Measurements from ENCODE around the gene MDM2.
"Not testable (repeated sequence)": the region's sequence is repeated elsewhere in the genome, so short reads cannot be mapped to it uniquely, and the experiment has no call there.

Gene MDM2

GRCh38 chr12:68805592-68806120, 2.3 kb upstream of the MDM2 start:
- no peak for DNase-seq (ENCODE audit: low read depth in 2 of 2)

GRCh38 chr12:68806488-68807237, 1.3 kb upstream of the MDM2 start:
- DNase-seq (ENCODE audit: low read depth in 2 of 2): no peak

DNA sequence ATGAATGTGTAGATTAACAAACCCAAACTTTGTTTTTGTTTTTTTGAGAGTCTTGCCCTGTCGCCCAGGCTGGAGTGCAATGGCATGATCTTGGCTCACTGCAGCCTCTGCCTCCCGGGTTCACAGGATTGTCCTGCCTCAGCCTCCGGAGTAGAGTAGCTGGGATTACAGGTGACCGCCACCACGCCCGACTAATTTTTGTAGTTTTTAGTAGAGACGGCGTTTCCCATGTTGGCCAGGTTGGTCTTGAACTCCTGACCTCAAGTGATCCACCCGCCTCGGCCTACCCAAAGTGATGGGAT, 752 bp upstream of the MDM2 start:
- peak in 1 of 2 experiments; percentile 31 for DNase-seq (ENCODE audit: low read depth in 2 of 2)

GRCh38 chr12:68808388-68809189, 612 bp downstream of the MDM2 start:
- DNase-seq (ENCODE audit: low read depth in 2 of 2): peak; percentile 29 to 54

DNA sequence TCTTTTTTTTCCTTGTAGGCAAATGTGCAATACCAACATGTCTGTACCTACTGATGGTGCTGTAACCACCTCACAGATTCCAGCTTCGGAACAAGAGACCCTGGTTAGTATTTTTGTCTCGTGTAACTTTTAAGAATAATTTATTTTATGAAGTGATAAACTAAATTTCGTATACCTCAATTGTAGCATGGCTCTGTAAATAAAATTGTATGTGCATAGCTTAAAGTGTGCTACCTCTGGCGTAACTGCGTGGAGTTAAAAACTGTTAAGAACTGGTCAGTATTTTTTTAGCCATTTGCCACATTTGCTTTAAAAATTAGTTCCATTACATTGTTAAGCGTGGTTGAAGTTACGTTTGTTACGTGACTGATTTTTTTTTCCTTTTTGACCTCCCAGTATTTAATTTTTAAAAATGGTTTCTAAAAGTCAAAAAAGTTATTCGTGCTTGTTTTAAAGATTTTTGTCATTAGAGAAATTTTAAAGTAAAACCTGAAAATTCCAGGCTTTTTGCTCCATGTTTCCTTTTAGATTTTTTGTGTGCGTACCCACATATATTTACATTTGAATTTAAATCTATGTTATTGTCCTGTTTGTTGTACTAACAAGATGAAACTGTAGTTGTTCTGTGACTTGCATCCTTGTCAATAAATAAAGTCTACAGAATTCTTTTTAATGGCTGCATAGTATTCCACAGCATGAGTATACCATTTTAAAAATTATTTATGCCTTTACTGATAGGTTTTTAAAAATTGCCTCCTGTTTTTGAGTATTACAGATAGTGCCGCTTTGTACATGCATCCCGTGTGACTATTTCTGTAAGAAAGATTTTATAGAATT, 1.4 kb downstream of the MDM2 start:
- DNase-seq (ENCODE audit: low read depth in 2 of 2): no peak

GRCh38 chr12:68810027-68810389, 2.0 kb downstream of the MDM2 start:
- DNase-seq (ENCODE audit: low read depth in 2 of 2): not testable (repeated sequence)

DNA sequence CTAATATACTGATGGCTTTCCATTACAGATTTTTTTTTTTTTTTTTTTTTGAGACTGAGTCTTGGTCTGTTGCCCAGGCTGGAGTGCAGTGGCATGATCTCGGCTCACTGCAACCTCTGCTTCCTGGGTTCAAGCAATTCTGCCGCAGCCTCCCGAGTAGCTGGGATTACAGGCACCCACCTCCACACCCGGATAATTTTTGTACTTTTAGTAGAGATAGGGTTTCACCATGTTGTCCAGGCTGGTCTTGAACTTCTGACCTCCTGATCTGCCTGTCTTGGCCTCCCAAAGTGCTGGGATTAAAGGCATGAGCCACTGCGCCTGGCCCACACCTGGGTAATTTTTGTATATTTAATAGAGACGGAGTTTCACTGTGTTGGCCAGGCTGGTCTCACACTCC, 3.6 kb downstream of the MDM2 start:
- DNase-seq (ENCODE audit: low read depth in 2 of 2): not testable (repeated sequence)

GRCh38 chr12:68812553-68813241, 4.7 kb downstream of the MDM2 start:
- no peak for DNase-seq (ENCODE audit: low read depth in 2 of 2)

DNA sequence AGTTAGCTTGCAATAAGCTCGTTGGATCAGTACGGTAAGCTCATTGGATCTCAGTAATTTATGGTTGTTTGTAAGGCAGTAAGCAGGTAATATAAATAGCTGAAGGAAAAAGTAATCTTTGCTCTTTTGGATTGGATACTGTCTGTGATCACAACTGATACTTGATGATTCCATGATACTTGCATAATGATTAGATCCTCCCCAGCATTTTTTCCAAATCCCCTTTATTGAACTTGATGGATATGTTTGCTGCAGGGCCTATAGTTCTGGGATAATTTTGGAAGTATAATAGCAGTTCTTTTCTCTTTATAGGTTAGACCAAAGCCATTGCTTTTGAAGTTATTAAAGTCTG, 5.2 kb downstream of the MDM2 start:
- no peak for DNase-seq (ENCODE audit: low read depth in 2 of 2)

- DNase-seq (ENCODE audit: low read depth in 2 of 2): no peak
These were observed 6.7 kb downstream of the MDM2 start for GRCh38 chr12:68814490-68815231.

- DNase-seq (ENCODE audit: low read depth in 2 of 2): no peak
These were observed 7.4 kb downstream of the MDM2 start for GRCh38 chr12:68815232-68815927.

DNA sequence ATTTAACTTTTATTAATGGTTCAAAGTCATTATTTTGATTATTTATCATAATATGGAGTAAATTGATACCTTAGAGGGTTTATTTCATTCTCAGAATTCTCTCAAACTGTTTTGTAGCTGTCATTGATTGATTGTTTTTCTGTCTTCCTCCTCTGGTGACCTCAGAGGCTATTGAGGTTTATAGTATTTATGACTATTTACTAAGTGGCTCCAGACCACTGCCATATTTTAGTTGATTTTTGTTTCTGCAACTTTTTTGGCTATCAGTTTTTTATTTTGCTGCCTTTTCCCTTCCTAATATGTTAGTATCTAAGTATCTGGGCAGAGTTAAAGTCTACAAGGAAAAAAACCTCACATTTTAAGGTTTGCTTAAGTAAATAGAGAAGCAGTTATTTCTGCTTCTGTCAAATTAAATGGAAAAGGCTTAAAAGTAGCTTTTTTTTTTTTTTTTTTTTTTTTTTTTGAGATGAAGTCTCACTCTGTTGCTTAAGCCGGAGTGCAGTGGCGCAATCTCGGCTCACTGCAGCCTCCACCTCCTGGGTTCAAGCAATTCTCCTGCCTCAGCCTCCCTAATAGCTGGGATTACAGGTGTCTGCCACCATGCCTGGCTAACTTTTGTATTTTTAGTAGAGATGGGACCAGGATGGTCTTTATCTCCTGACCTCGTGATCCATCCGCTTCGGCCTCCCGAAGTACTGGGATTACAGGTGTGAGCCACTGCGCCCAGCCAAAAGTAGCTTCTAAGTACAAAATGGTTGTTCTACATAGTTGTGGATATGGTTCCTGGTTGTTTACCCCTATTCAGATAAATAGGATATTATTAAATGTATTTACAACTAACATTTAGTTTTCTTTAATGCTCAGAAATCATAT, 8.2 kb downstream of the MDM2 start:
- no peak for DNase-seq (ENCODE audit: low read depth in 2 of 2)

DNA sequence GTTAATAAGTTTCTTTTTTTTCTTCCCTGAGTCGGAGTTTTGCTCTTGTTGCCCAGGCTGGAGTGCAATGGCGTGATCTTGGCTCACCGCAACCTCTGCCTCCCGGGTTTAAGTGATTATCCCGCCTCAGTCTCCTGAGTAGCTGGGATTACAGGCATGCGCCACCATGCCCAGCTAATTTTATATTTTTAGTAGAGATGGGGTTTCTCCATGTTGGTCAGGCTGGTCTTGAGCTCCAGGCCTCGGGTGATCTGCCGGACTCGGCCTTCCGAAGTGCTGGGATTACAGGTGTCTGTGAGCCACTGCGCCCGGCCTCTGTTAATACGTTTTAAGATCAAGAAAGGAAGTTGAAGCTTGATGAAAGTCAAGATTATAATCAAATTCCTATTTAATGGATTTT, 11.5 kb downstream of the MDM2 start:
- DNase-seq (ENCODE audit: low read depth in 2 of 2): not testable (repeated sequence)

GRCh38 chr12:68821357-68822188, 13.6 kb downstream of the MDM2 start:
- DNase-seq (ENCODE audit: low read depth in 2 of 2): no peak

DNA sequence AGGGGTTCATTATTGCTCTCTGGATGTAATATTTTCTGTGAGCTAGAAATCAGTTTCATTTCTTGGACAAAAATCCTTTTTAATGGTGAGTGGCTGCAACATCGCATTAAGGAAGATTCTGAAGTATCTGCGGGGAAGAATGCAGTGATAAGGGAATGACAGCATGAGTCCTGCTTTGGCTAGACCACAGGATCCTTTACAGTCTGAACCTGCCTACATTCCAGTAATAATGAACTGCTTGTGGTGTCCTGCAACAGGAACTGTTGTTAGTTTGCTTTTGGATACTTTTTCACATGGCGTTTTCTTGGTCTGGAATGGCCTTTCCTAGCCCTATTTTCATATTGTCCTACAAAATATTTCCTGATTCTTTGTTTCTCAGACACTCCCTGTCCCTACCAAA, 15.7 kb downstream of the MDM2 start:
- no peak for DNase-seq (ENCODE audit: low read depth in 2 of 2)

DNA sequence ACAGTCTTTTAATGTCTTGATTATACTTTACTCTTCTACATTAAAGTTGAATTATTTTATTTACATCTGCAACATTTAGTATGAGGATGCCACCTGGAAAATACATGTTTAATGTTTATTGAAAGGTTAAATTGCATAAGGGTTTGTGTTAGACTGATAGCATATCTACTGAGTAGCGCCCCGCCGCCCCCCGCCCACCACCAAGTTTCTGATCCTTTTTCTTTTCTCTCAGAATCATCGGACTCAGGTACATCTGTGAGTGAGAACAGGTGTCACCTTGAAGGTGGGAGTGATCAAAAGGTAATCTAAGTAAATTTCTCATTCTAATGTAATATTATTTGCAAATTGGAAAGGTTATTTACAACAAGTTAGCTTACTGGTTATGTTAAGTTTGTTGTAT, 16.2 kb downstream of the MDM2 start:
- DNase-seq (ENCODE audit: low read depth in 2 of 2): no peak

DNA sequence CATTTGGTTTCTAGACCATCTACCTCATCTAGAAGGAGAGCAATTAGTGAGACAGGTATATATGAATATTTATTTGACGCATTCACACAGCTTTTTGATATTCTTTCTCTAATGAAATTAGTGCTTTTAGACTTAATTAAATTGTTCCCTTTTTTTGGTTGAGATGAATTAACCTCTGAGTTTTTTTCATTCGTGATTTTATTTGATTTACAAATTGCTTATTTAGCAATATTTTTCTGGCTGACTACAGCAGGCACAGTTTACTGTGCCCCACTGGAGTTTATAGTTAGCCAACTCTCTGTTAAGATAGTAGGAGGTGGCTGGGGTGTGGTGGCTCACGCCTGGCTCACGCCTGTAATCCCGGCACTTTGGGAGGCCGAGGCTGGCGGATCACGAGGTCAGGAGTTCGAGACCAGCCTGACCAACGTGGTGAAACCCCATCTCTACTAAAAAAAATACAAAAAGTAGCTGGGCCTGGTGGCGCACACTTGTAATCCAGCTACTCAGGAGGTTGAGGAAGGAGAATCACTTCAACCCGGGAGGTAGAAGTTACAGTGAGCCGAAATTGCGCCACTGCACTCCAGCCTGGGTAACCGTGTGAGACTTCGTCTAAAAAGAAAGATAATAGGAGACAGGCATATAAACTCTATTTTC, 16.7 kb downstream of the MDM2 start:
- DNase-seq (ENCODE audit: low read depth in 2 of 2): no peak
